Inflammatory macrophage treated with lipopolysaccharide for 4 hours (primary cell): Measurements from ENCODE around the gene TYW5.

Source experiments
- DNase-seq: peaks from one replicate; pipeline ENCODE4 v3.0.0-alpha.2; 2020

The TYW5 gene

DNA sequence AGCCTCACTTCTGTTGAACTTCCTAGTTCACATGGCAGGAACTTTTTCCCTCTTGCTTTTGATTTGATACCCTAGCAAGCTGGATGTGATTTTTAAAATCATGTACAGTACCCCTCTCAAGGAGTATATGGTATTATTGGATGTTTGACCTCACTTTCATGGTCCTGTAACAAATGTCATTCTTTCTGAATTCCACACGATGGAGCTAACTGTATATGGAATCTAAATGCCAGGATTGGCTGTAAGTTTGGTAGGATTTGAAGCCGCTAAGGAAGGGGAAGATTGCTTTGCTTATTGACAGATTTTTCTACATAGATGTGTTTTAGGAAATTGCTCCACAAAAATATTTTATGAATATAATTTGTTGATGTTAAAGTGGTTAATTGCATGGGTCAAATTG lies 18.4 kb upstream of the TYW5 start:
- peak; percentile 30 for DNase-seq

DNA sequence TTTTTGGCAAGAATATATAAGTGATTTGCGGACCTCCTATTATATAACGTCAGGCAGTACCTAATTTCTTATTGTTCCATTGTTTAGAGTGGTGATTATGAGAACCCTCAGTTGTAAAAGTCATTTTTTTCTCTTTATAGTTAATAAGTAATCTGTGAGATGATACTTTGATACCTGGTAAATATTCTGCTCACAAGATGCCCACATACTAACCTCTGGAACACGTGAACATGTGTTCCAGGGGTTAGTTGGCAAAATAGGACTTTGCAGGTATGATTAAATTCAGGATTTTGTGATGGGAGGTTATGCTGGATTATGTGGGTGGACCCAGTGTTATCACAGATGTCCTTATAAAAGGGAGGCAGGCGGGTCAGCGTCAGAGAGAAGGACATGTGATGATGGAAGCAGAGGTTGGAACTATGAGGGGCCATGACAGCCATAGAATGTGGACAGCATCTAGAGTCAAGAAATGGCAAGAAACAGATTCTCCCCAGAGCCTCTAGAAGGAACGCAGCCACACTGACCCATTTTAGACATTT lies 16.9 kb upstream of the TYW5 start:
- DNase-seq = no peak

DNA sequence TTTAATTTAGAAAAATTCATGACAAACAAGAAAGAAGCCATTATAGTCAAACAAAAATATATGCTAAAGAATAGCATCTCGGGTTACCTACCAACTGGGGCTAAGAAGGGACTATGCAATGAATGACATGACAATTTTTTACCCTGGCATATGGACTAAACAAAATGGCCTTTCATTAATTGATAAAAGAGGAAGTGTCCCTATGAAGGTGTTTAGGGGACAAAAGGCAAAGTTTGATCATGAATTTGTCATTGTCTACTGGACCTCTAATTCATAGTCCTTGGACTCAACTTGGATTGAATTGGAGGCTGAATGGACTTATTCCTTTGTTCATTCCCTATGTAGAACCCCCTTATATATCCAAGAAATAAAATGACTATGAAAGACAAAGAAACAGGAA lies 12.8 kb upstream of the TYW5 start:
- DNase-seq = no peak

DNA sequence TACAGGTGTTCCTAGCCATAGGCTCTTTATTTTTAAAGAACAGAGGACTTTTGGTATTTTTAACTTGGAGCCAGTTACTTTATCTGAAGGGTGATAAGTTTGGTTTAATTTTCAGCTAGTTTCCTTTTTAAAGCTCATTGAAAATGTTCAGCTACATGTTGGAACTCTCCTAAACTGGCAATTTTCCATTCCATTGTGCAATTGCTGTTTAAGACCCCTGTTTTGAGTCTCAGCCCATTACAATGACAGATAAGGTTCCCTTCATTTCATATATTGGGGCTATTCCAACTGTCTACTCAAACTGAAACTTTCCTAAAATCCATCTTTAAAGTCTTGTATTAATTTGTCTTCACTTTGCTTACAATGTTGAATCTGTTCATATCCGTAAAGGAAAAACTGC lies 11.7 kb upstream of the TYW5 start:
- DNase-seq = no peak

DNA sequence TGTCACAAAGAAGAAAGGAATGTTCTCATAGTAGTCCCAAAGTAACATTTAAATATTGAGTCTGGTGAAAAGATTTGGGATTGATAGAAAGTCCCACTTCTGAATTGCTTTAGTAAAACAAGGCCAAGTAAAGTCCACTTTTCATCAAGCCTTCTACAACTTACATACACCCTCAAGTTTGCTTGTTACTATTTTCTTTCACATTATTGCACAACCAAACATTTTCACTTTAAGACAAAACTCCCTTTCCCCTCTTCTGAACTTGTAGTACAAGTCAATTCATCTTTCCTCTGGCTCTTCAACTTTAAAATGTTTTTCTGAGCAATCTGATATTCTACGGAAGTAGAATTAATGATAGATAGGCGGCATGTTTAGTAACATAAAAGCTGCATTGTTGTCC lies 11.1 kb upstream of the TYW5 start:
- DNase-seq = no peak

DNA sequence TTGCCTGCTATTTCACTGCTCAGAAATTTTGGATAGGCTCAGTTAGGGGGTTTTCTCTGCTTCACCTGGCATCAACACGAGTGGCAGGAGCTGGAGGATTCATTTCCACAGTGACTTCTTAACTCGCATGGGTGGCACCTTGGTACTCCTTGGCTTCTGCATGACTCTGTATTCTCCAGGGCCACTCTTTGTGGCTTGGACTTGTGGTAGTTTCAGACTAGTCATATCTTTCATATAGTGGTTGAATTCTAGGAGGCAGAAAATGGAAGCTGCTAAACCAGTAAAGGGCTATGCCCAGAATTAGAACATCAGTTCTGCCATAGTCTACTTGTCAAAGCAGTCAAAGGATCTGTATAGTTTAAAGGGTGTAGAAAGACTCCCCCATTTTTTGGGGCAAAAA lies 6.9 kb upstream of the TYW5 start:
- DNase-seq = no peak

DNA sequence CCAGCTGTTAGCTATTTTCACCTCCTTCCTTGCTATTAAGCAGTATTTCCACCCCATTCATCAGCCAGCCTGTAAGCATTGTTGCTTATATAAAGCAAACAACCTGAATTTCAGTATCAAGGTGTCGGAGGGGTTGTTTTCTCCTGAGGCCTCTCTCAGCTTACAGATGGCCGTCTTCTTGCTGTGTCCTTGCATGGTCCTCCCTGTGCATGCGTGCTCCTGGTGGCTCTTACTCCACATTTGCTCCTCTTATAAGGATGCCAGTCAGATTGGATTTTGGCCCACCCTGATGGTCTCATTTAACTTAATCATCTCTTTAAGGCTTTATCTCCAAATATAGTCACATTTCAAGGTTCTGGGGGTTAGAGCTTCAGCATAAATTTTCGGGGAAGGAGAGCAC lies 2.7 kb upstream of the TYW5 start:
- no peak for DNase-seq

DNA sequence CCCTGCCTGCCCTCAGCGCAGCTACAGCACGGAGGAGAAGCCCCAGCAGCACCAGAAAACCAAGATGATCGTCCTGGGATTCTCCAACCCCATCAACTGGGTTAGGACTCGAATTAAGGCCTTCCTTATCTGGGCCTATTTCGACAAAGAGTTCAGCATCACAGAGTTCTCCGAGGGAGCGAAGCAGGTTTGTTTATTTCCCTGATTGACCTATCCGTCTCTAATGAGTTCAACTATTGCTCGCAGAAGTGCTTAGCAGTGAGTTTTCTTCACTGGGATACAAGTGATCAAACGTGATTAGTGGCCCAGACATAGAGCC lies 730 bp upstream of the TYW5 start:
- no peak for DNase-seq

DNA sequence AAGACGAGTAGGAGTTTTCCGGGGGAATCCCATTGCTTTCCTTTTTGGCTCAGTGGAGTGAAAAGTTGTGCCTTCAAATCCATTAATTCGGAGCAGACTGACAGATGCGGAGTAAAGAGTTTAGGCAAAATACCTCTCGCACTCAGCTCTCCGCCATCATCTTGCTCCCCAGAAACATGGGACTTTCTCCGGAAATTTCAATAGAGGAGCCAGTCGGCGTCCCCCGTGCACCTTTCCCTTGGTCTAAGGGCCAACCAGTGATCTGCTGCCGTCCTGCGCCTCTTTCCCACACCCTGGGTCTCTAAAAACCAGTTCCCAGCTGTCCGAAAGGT lies 318 bp downstream of the TYW5 start:
- DNase-seq = no peak

DNA sequence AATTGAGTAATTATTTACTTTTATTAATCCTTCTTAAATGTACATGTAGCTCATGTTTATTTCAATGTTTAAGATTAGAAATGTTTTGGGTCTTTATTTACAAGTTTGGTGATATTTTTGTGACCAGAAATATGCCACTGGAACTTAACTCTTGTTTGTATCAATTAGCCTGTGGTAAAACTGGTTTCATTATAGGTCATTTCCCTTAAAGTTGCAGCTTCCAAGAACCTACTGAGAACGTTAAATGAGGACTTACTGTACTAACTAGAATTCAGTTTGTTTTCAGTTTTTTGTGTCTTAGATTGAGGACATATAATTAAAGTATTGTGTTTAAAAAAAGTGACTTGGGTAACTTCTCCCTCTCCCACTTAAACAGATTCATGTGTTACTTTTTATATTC lies 4.3 kb downstream of the TYW5 start:
- DNase-seq = no peak

DNA sequence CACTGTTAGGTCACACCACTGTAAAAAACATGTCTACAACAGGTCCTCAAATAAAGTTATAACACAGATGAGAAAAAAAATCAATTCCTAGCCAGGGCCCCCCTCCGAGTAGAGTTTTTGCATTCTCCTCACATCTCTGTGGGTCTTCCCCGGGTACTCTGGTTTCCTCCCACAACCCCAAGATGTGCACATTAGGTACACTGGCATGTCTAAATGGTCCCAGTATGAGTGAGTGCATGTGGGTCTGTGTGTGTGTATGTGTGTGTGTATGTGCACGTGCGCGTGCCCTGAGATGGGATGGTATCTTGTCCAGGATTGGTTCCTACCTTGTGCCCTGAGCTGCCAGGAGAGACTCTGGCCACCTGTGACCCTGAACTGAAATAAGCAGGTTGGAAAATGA lies 4.9 kb downstream of the TYW5 start:
- no peak for DNase-seq

DNA sequence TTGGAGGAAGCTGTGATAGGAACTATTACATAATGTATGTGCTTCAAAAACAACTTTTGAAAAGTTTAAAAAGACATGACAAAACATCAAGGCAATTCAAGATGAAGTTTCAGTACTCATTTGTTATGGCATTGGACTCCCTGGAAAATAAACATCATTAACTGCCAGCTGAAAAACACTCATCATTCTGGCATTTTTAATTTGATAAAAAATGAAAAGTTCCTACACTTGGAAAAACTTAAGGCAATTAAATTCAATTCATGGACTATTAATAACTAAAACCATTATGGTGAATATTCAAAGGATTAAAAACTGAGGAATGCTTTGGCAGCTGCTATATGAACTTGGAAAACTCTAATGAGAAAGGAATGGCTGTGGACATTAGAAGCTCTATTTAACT lies 8.5 kb downstream of the TYW5 start:
- DNase-seq = no peak

DNA sequence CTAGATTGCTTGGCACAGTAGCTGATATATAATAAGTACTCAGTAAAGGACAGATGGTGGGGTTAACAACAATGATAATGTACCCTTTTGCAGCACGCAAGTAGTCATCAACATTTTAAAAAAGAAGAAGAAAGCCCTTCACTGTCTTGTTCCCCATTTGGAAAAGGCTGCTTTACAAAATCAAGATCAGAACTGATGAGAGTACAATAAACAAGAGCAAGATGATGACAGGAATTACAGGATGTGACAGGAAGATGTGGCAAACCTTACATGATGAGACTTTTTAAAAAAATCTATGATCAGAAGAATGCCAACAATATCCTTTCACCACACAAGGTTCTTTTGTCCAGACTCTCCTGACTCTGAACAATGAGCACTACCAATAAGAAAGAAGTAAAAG lies 9.1 kb downstream of the TYW5 start:
- DNase-seq = peak; percentile 27

DNA sequence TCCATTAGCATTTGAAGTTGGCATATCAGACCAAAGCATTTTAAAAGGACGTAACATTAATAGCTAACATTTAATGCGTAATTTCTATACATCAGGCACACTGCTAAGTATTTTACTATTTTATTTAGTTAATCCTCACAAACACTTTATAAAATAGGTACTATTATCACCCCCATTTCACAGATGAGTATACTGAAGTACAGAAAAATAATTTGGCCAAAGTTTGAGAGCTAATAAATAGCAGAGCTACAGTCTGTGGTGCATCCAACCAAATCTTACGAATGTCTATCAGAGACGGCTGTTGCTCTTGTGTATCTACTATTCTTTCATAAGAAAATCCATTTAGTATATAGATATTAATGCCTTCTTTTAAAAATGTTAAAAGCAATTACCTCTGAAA lies 11.9 kb downstream of the TYW5 start:
- no peak for DNase-seq

DNA sequence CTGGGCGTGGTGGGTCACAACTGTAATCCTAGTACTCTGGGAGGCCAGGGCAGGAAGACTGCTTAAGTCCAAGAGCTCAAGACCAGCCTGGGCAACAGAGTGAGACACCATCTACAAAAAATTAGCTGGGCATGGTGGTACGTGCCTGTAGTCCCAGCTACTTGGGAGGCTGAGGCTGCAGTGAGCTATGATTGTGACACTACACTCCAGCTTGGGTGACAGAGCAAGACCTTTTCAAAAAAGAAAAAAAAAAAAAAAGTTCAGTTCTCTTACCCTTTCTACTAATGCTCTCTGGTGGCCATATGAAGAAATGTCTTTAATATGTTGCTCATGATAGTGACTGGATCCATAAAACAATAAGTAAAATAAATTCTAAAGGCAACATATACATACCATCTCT lies 14.9 kb downstream of the TYW5 start:
- peak; percentile 59 for DNase-seq

DNA sequence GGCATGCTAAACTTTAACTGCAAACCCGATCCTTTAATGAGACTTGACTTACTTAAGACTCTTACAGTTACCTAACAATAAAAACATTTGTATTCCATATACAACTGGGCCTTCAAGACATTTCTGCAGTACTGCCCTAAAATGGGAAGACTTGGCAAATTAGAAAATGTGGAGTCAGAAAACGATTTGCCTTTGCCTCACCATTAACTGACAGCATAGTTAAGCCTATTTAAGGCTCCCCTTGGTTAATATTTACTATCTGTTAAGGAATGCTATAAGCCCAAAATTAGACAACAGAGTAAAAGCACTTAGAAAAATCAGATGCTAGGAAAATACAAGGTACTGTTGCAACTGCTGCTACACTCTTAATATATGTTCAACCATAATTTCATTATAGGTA lies 18.7 kb downstream of the TYW5 start:
- no peak for DNase-seq

DNA sequence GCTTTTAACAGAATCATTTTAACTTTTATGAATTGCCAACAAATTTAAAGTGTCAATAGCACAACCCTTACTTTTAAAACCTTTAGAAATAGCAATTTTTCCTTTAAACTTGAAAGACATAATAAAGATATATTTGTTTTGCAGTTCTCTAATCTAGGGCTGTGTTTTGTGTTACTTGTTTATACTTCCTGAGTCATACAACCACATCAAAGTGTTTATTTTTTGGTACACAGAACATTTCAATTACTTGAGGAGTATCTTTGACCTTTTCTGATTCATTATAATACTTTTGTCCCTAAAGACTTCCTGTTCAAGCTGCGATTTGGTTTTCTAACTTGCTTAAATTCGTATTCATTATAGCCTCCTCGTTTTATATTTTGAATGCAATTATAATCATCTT lies 21.8 kb downstream of the TYW5 start:
- no peak for DNase-seq

DNA sequence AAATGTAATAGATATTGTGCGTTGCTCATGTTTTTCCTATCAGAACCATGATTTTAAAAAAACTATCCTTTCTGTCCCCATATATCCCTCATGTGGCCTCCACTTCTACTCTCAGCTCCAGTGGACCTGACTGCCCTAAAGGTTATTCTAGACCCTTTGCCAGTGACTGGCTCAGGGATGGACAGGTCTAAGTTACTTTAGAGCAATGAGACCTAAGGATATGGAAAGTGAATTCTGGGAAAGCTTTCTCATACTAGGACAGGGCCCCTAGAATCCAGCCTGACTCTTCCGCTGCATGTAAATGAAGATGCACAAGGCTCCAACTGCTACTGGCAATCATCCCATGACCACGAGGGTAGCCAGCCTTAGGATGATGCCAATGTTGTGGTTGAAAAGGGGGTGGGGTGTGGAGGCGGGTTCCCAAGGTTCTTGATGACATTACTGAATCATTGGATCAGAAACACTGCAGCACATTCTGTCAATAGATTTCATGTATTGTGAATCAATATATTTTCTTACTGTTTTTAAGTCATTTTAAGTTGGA lies 22.9 kb downstream of the TYW5 start:
- no peak for DNase-seq

DNA sequence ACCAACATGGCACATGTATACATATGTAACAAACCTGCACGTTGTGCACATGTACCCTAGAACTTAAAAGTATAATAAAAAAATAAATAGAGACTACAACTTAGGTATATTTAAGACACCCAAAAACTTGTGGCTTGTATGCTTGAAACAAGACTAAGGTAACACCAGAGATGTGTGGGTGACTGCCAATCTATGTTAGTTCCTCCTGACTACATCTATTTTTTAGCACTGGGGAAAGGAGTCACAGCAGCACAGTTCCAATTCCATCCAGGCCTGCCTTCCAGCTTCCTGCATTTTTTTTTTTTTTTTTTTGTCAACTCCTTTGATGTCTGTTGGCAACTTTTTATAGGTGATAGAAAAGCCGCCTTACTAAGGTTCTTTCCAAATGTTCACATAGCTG lies 26.0 kb downstream of the TYW5 start:
- DNase-seq = no peak

DNA sequence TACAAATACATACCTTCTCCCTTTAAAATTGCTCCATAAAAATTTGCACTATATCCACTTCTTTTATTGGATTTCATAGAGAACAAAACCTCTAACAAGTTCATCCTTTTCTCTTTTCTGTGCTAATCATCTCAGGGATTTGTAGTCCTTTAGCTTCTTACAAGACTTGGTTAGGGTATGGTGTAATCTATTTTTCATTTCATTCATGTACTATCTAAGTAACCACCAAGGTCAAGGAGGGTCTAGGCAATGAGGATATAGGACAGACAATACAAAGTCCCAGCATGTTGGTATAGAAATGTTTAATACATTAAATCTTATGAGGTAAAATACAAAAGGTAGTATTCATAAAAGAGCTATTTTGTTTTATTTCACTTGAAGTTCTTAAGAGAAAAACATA lies 26.7 kb downstream of the TYW5 start:
- no peak for DNase-seq

DNA sequence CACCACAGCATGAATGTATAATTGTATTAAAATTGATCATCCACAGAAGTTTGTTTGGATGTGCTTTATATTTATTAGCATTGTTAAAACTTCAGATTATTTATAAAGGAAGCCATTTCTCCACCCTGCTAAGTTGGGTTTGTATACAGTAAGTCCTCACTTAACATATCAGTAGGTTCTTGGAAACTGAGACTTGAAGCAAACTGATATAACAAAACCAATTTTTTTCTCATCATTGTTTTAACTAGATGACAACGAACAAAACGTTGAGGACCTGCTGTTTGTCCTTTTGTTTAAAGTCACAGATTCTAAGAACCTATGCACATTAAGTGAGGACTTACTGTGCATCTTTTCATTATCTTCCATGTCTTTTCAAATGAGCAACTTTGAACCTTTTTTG lies 27.1 kb downstream of the TYW5 start:
- DNase-seq = no peak

DNA sequence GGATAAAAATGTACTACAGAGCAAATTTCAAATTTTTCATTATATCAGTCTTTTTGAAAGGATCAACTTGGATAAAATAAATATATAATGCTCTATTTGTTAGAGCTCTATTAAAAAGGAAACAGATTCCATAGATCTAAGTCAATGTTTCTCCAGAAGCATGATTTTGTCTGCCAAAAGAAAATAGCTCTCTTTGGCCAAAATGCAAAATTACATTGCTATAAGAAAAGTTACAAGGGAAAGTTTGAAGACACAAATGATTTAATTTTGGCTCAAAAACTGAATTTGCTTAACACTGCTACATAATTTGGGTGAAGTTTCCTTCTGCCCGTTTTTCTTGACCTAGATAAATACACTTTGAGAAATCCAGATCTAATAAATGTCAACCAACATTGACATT lies 28.5 kb downstream of the TYW5 start:
- no peak for DNase-seq

DNA sequence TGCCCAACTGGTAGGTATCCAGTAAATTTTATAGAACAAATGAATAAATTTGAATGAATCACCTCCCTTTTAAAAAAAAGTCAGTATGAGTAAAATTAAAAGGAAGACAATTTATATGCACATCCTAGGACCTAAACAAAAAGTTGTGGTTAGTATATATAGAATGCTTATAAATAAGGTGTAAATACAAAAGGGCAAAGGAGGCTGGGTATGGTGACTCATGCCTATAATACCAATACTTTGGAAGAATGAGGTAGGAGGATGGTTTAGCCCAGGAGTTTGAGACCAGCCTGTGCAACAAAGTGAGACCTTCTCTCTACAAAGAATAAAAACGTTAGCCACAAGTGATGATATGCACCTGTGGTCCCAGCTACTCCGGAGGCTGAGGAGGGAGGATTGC lies 31.4 kb downstream of the TYW5 start:
- no peak for DNase-seq

DNA sequence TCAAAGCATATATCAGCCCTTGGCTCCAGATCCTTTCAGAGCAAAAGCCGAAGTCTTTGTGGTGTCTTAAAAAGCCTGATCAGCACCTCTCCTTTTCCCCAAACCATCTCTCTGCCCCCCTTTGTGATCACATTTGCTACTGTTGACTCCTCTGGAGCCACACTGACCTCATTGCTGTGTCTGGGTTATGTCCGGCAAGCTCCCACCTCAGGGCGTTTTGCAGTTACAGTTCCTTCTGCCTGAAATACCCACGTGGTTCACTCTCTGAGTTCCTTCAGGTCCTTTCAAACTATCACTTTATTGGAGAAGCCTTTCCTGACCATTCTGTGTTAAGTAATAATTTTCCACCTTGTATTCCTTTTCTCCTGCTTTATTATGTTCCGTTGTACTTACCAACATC lies 32.4 kb downstream of the TYW5 start:
- peak; percentile 33 for DNase-seq

DNA sequence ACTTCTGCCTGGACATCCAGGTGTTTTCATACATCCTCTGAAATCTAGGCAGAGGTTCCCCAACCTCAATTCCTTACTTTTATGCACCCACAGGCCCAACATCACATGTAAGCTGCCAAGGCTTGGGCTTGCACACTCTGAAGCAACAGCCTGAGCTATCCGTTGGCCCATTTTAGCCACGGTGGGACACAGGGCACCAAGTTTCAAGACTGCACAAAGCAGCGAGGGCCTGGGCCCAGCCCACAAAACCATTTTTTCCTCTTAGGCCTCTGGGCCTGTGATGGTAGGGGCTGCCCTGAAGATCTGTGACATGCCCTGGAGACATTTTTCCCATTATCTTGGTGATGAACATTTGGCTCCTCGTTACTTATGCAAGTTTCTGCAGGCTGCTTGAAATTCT lies 38.3 kb downstream of the TYW5 start:
- no peak for DNase-seq

DNA sequence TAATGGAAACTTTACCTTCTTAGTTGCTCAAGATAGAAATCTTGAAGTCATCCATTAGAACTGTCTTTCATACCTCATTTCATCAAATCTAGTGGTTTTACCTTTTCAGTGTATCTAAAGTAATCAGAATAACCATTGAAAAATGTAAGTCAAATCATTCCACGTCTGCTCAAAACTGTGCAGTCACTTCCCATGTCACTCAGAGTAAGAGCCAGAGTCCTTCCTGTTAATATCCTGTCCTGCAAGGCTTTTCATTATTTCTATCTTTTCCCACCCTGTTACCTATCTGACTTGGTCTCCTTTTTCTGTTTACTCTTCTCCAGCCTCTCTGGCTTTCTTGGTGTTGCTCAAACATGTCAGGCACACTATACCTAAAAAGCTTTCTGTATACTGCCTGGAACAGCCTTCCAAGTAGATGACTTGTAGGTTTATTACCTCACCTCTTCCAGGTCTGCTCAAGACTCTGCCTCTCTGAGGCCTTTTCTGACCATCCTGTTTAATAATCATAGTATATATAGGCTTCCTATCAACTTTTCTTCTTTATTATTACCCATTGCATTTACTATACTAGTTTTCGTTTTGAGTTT lies 40.8 kb downstream of the TYW5 start:
- DNase-seq = no peak
